PC-3 (cell line): ENCODE measurements around the gene TLNRD1.

ENCODE experiments used
- CTCF ChIP-seq: fragments of 300-600 bp; sonication (generic); conservative IDR thresholded peaks from 2 replicates; pipeline ENCODE4 v1.5.1; 2017; ENCODE audit warnings: antibody characterized with exemption, low read depth, mild to moderate bottlenecking, low read length
- EZH2 ChIP-seq: fragments of 300-600 bp; sonication (generic); IDR thresholded peaks from one replicate; pipeline ENCODE4 v1.6.1; 2017; ENCODE audit warnings: antibody characterized with exemption, mild to moderate bottlenecking, low read length; ENCODE audit not compliant: unreplicated experiment
- EZH2phosphoT487 ChIP-seq: fragments of 300-600 bp; sonication (generic); IDR thresholded peaks from 2 replicates; pipeline ENCODE4 v1.6.1; 2018; ENCODE audit warnings: mild to moderate bottlenecking, antibody characterized with exemption, low read length, borderline replicate concordance

- TF ChIP-seq CTCF (peak; percentile 53; the same call in 1 of the 2 replicates), EZH2 (no peak), EZH2phosphoT487 (no peak)
These were observed 18.5 kb upstream of the TLNRD1 start for GRCh38 chr15:80982205-80982604.
